Breast epithelium (tissue), 3 donors: ENCODE measurements around the gene ART1.

ENCODE experiments used
- CTCF ChIP-seq, 3 donors: fragments of 450-650 bp; IDR thresholded peaks; one replicate each; pipeline ENCODE4 v1.5.1; 2016 to 2017; ENCODE audit warnings: antibody characterized with exemption in 3 of 3, mild to moderate bottlenecking in 3 of 3, moderate library complexity in 3 of 3
- POLR2A ChIP-seq: fragments of 450-650 bp; IDR thresholded peaks from one replicate; pipeline ENCODE4 v1.6.1; 2016; ENCODE audit warnings: antibody characterized with exemption, mild to moderate bottlenecking, moderate library complexity
- POLR2AphosphoS5 ChIP-seq, 3 donors: sonication (generic); formaldehyde crosslinking; IDR thresholded peaks; one replicate each; pipeline ENCODE4 v1.6.1; 2017; ENCODE audit warnings: antibody characterized with exemption in 3 of 3

- TF ChIP-seq POLR2A (no peak), CTCF (IDR thresholded peaks at IDR 0.05) (no peak), POLR2AphosphoS5 (IDR thresholded peaks at IDR 0.05) (no peak)
Measured at GRCh38 chr11:3665336-3666022, 20.6 kb downstream of the ART1 start.
